ENCODE measurements around the gene MCRIP1.

GRCh38 chr17:81802856-81803643 is 30.0 kb downstream of the MCRIP1 start:
- TF ChIP-seq CTCF (IDR thresholded peaks at IDR 0.05) (no peak), POLR2A (IDR thresholded peaks at IDR 0.05) (no peak), EP300 (IDR thresholded peaks at IDR 0.05) (no peak), POLR2AphosphoS5 (IDR thresholded peaks at IDR 0.05) (no peak)
